Vagina (tissue), 2 donors: ENCODE results near the gene MNX1.

Experiments
- POLR2A ChIP-seq, 2 donors: fragments of 450-650 bp; IDR thresholded peaks; one replicate each; pipeline ENCODE4 v1.6.1; 2017; ENCODE audit warnings: antibody characterized with exemption in 2 of 2, mild to moderate bottlenecking in 2 of 2, moderate library complexity in 2 of 2
- TF ChIP-seq, protein P1 (sequence below), 3 experiments: fragments of 450-650 bp in 2 of 3; fragments of 200-600 bp in 1 of 3; sonication (generic) in 1 of 3; IDR thresholded peaks; one replicate each; pipeline ENCODE4 v1.5.1; 2017 to 2019; ENCODE audit warnings: antibody characterized with exemption in 3 of 3, mild to moderate bottlenecking in 2 of 3, moderate library complexity in 2 of 3

- TF ChIP-seq POLR2A (IDR thresholded peaks at IDR 0.05), result no peak
- TF ChIP-seq, protein P1, sequence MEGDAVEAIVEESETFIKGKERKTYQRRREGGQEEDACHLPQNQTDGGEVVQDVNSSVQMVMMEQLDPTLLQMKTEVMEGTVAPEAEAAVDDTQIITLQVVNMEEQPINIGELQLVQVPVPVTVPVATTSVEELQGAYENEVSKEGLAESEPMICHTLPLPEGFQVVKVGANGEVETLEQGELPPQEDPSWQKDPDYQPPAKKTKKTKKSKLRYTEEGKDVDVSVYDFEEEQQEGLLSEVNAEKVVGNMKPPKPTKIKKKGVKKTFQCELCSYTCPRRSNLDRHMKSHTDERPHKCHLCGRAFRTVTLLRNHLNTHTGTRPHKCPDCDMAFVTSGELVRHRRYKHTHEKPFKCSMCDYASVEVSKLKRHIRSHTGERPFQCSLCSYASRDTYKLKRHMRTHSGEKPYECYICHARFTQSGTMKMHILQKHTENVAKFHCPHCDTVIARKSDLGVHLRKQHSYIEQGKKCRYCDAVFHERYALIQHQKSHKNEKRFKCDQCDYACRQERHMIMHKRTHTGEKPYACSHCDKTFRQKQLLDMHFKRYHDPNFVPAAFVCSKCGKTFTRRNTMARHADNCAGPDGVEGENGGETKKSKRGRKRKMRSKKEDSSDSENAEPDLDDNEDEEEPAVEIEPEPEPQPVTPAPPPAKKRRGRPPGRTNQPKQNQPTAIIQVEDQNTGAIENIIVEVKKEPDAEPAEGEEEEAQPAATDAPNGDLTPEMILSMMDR (IDR thresholded peaks at IDR 0.05), result no peak
Observed at GRCh38 chr7:157032128-157032527, 21.7 kb upstream of the MNX1 start.
